GM18873 (cell line): Measurements from ENCODE around the gene TWF1.
"Not testable (repeated sequence)": the region's sequence is repeated elsewhere in the genome, so short reads cannot be mapped to it uniquely, and the experiment has no call there.

Experiments used
- ATAC-seq: cut with Tn5 transposase; IDR thresholded peaks from one replicate; pipeline ENCODE4 v1.9.1; 2021; ENCODE audit warnings: mild to moderate bottlenecking, moderate library complexity, moderate number of reproducible peaks; ENCODE audit not compliant: unreplicated experiment, low FRiP score

Gene TWF1

DNA sequence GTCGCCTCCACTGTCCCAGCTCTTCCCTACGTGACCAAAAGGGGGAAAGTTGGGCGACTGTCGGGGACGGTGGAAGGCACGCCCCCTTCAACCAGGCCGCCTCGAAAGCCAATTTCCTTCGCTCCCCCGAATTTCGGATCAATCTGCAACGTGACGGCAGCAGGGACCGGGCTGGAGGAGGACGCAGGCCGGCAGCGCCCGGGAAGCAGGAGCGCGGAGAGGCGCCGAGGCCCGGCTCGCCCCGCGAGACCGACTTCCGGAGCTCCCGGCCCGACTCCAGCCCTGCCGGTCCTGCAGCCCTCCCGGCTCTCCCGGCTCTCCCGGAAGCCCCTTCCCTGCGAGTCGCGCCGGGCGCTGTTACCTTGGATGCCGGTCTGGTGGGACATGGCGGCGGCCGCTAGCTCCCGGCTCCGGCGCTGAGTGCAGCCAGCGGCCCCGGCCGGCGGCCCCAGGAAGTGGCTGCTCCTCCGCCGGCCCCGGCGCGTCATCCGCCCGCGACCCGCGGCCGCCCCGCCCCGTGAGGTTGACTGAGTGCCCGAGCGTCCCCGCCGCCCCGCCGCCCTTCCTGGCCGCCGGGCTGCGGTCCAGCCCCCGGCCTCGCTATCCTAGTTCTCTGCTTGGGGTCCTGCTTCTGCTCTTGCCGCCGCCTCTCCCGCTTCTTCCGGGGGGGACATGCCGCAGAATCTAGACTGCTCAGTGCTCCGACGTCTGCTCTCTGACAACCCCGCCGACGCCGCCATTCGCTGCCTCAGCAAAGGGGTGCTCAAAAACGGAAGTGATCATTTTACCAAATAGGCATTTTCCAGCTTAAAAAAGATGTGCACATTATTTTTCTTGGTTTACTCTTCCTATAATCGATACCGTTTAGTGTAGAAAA is at the start of gene TWF1:
Gene TWF1, minus strand, starts transcription at position 458 of the 877 bp plus-strand sequence. Its CDS starts 72 bp downstream, at position 386.
- ATAC-seq, result peak; percentile 72

GRCh38 chr12:43852744-43853143 is 46.6 kb upstream of the TWF1 start:
- no peak for ATAC-seq

- ATAC-seq, result no peak
Observed at GRCh38 chr12:43848786-43849185, 42.7 kb upstream of the TWF1 start.

DNA sequence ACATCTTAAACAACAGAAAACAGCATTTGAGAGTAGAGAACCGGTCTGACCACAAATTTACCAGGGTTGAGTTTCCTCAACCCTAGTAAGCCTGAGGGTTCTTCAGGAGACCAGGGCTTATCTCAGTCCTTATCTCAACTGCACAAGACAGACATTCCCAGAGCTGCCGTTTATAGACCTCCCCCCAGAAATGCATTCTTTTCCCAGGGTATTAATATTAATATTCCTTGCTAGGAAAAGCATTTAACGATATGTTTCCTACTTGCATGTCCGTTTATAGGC is 42.0 kb upstream of the TWF1 start:
- no peak for ATAC-seq

- ATAC-seq, result not testable (repeated sequence)
Observed at GRCh38 chr12:43847425-43848225, 41.5 kb upstream of the TWF1 start.

- no peak for ATAC-seq
Observed at GRCh38 chr12:43842259-43842658, 36.1 kb upstream of the TWF1 start.

DNA sequence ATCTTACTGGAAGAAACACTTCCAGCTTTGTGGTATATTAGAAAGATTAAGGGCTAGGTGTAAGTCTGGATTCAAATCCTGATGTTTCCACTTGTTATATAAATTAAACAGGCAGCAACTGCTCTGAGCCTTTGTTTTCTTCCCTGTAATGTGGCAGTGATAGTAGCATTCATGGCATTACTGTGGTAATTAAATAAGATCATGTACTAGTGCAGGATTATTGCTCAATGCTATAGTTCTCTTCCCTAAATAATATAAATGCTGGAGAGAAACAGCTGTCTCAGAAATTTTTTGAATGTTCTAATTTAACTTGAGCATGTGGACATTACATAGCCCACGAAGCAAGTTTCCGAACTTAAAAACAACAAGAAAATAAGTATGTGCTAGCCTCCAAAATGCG is 35.1 kb upstream of the TWF1 start:
- no peak for ATAC-seq

DNA sequence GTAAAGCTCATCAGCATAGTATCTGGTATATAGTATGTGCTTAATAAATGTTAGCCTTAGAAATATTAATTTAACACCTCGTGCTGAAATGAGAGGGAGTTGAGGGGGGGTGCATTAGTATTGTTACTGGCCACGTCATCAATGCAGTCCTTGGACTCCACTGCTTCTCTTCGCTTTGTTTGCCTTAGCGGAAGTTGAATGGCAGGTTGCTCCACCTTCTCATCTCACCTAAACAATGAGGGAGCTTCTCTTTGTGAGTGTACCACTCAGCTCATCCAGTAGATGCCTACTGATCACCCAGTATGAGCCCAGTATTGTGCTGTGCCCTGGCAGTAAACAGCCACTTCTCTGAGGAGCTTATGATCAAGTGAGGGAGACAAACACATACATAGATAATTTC is 34.2 kb upstream of the TWF1 start:
- no peak for ATAC-seq

GRCh38 chr12:43836475-43836989 is 30.4 kb upstream of the TWF1 start:
- peak; percentile 34 for ATAC-seq

DNA sequence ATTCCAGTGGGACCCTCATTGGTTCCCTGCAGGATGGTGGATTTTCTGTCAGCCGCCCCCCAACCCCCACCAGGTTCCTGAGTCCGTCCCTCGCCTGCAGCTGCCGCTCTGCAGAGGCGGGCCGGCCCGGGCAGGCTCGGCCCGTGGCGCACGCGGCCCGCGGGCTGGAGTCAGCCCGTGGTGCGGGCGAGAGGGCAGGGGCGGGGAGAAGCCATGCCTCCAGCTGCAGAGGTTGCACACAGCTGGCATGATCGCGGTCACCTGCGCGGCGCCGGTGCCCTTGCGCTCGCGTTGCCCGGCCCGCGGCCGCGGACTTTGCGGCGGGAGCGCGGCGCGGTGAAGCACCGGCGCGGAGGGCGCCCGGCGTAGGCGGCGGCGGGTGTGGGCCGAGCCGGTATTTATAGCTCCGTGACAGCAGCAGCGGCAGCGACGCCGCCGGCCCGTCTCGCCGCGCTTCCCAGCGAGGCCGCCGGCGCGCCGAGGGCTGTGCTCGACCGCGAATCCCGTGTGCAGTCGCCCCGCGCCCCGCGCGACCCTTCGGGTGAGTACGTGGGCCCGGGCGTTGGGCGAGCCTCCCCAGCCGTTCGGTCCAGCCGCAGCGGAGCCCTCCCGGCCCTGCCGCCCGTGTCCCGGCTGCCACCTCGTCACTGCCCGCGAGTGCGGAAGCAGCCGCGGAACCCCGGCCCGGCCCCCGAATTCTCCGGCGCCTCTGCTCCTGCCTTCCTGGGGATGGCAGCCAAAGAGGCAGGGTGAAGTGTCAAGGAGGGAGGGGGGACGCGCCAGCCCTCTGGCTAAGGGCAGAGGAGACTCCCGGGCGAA is 29.7 kb upstream of the TWF1 start, which contains the start of gene TMEM117:
Gene TMEM117, plus strand, starts transcription at position 426 of the 819 bp plus-strand sequence.
- ATAC-seq, result peak; percentile 73

GRCh38 chr12:43835264-43835655 is 29.1 kb upstream of the TWF1 start:
- ATAC-seq, result peak; percentile 11

- ATAC-seq, result no peak
Observed at GRCh38 chr12:43832463-43833168, 26.5 kb upstream of the TWF1 start.

GRCh38 chr12:43827093-43827492 is 21.0 kb upstream of the TWF1 start:
- no peak for ATAC-seq

DNA sequence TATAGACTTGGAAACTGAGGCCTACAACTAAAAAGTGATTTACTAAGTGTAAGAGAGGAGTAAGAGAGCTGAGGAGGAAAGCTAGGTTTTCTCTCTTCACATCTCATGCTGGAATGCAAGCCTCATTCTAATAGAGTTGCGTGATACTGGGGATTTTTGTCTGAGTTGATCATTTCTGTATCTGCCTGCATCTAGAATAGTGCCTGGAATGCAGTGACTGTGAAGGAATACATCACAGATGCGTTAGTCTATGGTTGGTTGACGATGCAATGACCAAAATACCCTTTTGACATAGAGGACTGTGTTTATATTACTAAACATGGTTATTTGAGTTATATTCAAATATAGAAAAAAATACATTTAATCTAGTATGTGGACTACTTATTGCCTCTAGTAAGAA is 20.6 kb upstream of the TWF1 start:
- no peak for ATAC-seq

DNA sequence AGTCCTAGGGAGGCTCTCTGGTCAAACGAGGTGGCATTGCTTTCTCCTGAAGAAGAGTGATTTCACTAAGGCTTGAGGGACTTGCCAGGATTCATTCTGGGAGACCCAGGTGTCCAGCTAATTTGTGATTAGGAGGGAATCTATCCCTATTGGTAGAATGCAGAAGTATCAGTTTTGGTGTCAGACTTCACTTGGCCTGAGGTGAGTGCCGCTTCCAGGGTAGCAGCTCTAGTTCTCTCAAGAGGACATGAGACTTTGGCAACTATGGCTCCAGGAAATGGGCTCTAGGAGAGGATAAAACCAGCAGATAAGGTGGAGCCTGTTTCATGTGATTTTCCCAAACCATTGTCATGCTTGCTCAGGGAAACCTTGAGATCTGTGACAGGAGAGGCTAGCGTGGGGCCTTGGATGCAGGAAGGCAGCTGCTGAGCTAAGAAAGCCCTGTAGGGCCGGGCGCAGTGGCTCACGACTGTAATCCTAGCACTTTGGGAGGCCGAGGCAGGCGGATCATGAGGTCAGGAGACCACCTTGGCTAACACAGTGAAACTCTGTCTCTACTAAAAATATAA is 18.2 kb upstream of the TWF1 start:
- ATAC-seq, result no peak

DNA sequence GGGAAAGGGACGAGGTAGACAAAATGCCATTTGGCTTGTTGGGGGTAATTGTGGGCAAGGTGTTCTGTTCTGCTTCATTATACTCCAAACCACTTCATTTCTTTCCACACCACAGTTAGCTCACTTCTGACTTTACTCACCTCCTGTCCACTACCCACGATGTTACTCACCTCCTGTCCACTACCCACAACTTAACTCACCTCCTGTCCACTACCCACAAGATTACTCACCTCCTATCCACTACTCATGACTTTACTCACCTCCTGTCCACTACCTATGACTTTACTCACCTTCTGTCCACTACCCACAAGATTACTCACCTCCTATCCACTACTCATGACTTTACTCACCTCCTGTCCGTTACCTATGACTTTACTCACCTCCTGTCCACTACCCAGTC is 10.1 kb upstream of the TWF1 start:
- no peak for ATAC-seq

GRCh38 chr12:43815416-43815815 is 9.3 kb upstream of the TWF1 start:
- no peak for ATAC-seq

DNA sequence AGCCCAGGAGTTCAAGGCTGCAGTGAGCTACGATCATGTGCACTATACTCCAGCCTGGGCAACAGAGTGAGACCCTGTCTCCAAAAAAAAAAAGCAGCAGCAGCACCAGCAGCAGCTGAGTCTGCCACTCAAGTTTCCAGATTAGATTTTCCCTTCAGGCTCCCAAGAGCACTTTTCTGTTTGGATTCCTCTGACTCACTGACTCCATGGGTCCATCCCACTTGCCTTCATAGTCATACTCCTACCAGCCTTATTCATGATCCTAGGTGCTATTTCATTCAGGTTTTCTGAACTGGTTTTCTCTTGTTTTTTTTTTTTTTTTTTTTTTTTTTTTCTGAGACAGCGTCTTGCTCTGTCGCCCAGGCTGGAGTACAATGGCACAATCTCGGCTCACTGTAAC is 6.8 kb upstream of the TWF1 start:
- ATAC-seq, result no peak

GRCh38 chr12:43812057-43812456 is 5.9 kb upstream of the TWF1 start:
- ATAC-seq, result no peak

GRCh38 chr12:43807386-43807785 is 1.3 kb upstream of the TWF1 start:
- ATAC-seq, result no peak
